ENCODE data around the gene BRAF. TPM values are rescaled to one million over a fixed set of nuclear protein-coding genes. Genes with fewer than 3 reads are reported as not detected.
"Not testable (repeated sequence)": the region's sequence is repeated elsewhere in the genome, so short reads cannot be mapped to it uniquely, and the experiment has no call there.

Gene BRAF
- total RNA-seq, 2 donors from 2014 or later: 45.7 to 46.7 TPM

DNA sequence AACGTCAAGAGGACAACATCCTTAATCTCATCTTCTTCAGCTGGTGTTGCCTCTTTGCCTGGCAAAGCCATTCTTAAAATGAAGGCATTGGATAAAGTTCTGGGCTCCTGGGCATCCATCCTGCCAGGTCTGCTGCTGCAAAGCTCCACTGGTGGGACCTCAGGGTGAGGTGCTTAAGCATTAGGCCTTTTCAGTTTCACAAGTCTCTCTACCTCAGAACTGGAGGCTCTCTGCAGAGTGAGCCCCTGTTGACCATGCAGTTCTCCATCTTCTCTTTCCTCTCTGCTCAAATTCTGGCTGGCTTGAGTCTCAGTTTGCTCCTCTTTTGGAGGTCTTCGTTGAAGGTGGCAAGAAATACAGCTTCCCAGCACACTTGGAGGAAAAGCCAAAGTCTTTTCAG, 42.7 kb upstream of the BRAF start:
- Histone ChIP-seq H3K27me3 (ENCODE audit: control insufficient read depth, insufficient read depth, low read length, poor library complexity, severe bottlenecking) (no peaks in the 10 kb centered on the region), H3K36me3 (ENCODE audit: control insufficient read depth, insufficient read depth, low read length) (no peaks in the 10 kb centered on the region), H3K9ac (ENCODE audit: extremely low read depth, low read length, poor library complexity, severe bottlenecking) (no peak overlapping the region), H3K9me3 (ENCODE audit: control insufficient read depth, low read length) (no peaks in the 10 kb centered on the region), H3K4me1 (ENCODE audit: control insufficient read depth, insufficient read depth, low read length) (no peaks in the 10 kb centered on the region), H3K4me3 (ENCODE audit: low read length) (no peak overlapping the region), H3K27ac (ENCODE audit: low read depth, low read length) (no peak overlapping the region)
- H3K27me3 Mint-ChIP-seq (ENCODE audit: insufficient read depth): no peaks in the 10 kb centered on the region
- 71 to 83% methylated on average over 2 of the region's 2 CpGs for WGBS, 2 experiments (ENCODE audit: insufficient coverage in 1 of 2, insufficient read length in 1 of 2)
- no peaks in the 10 kb centered on the region for H3K36me3 Mint-ChIP-seq (ENCODE audit: low read depth)
- no peak overlapping the region for H3K4me3 Mint-ChIP-seq
- no peaks in the 10 kb centered on the region for H3K4me1 Mint-ChIP-seq
- no peak overlapping the region for H3K27ac Mint-ChIP-seq
- H3K9me3 Mint-ChIP-seq: no peaks in the 10 kb centered on the region
- TF ChIP-seq, protein P1, sequence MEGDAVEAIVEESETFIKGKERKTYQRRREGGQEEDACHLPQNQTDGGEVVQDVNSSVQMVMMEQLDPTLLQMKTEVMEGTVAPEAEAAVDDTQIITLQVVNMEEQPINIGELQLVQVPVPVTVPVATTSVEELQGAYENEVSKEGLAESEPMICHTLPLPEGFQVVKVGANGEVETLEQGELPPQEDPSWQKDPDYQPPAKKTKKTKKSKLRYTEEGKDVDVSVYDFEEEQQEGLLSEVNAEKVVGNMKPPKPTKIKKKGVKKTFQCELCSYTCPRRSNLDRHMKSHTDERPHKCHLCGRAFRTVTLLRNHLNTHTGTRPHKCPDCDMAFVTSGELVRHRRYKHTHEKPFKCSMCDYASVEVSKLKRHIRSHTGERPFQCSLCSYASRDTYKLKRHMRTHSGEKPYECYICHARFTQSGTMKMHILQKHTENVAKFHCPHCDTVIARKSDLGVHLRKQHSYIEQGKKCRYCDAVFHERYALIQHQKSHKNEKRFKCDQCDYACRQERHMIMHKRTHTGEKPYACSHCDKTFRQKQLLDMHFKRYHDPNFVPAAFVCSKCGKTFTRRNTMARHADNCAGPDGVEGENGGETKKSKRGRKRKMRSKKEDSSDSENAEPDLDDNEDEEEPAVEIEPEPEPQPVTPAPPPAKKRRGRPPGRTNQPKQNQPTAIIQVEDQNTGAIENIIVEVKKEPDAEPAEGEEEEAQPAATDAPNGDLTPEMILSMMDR (conservative IDR thresholded peaks at IDR 0.05): no peak
- no peak for DNase-seq

DNA sequence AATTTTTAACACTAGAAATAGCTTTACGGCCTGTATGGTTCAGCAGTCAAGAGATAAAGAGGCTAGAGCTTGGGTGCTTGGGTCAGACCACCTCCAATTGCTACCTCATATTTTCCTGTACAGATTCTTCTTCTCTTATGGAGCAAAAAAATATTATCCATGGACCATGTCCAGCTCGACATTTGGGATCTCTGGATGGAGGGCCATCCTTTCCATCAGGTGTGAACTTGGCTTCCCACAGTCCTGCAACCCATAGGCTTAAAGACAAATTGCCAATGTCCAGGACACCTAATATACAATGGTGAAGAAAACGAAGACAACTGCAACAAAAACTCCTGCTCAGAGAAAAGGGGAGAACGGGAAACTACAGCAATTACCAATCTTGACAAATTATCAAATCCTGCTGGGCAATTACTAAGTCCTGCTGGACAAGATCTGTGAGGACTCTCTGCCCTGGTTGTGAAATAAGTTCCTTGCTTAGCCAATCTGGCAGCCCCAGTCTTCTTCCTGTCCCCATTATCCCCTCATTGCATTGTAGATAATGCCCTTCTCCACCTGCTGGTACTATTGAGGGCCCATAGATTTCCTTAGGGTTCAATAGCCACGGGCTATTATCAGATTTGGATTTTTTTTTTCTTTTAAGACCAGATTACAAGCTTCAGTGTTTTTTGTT, 42.0 kb upstream of the BRAF start:
- Mint-ChIP-seq H3K27ac (no peak overlapping the region), H3K4me1 (no peaks in the 10 kb centered on the region), H3K9me3 (peaks cover 1% of the 10 kb centered on the region), H3K36me3 (ENCODE audit: low read depth) (no peaks in the 10 kb centered on the region), H3K4me3 (no peak overlapping the region), H3K27me3 (ENCODE audit: insufficient read depth) (no peaks in the 10 kb centered on the region)
- TF ChIP-seq, protein P1 (conservative IDR thresholded peaks at IDR 0.05): peak; percentile 30
- no peaks in the 10 kb centered on the region for H3K36me3 ChIP-seq (ENCODE audit: control insufficient read depth, insufficient read depth, low read length)
- no peaks in the 10 kb centered on the region for H3K4me1 ChIP-seq (ENCODE audit: control insufficient read depth, insufficient read depth, low read length)
- no peak overlapping the region for H3K9ac ChIP-seq (ENCODE audit: extremely low read depth, low read length, poor library complexity, severe bottlenecking)
- no peaks in the 10 kb centered on the region for H3K27me3 ChIP-seq (ENCODE audit: control insufficient read depth, insufficient read depth, low read length, poor library complexity, severe bottlenecking)
- DNase-seq: no peak
- no peak overlapping the region for H3K4me3 ChIP-seq (ENCODE audit: low read length)
- 68 to 70% methylated on average over 3 to 5 of the region's 5 CpGs for WGBS, 2 experiments (ENCODE audit: insufficient coverage in 1 of 2, insufficient read length in 1 of 2)
- no peaks in the 10 kb centered on the region for H3K9me3 ChIP-seq (ENCODE audit: control insufficient read depth, low read length)
- H3K27ac ChIP-seq (ENCODE audit: low read depth, low read length): no peak overlapping the region

DNA sequence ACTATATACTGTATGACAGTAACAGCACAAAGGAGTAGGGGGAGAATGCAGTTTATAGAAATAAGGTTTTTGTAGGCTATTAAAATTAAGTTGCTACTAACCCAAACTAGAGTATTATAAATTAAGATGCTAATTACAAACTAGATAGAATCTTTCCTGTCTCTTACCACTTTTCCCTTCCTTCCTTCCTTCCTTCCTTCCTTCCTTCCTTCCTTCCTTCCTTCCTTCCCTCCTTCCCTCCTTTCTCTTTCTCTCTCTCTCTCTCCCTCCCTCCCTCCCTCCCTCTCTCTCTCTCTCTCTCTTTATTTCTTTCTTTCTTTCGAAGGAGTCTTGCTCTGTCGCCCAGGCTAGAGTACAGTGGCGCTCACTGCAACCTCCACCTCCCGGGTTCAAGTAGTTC, 36.4 kb upstream of the BRAF start:
- H3K4me3 Mint-ChIP-seq: no peak overlapping the region
- no peak overlapping the region for H3K9ac ChIP-seq (ENCODE audit: extremely low read depth, low read length, poor library complexity, severe bottlenecking)
- WGBS, 2 experiments (ENCODE audit: insufficient coverage in 1 of 2, insufficient read length in 1 of 2): 92 to 100% methylated on average over 2 to 4 of the region's 4 CpGs

DNA sequence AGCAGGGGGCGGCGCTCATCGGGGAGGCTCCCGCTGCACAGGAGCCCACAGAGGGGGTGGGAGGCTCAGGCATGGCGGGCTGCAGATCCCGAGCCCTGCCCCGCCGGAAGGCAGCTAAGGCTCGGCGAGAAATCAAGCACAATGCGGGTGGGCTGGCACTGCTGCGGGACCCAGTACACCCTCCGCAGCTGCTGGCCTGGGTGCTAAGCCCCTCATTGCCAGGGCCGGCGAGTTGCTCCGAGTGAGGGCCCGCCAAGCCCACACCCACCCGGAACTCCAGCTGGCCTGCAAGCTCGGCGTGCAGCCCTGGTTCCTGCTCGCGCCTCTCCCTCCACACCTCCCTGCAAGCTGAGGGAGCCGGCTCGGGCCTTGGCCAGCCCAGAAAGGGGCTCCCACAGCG, 32.3 kb upstream of the BRAF start:
- H3K9ac ChIP-seq (ENCODE audit: extremely low read depth, low read length, poor library complexity, severe bottlenecking); H3K27me3 Mint-ChIP-seq (ENCODE audit: insufficient read depth); H3K4me3 ChIP-seq (ENCODE audit: low read length); H3K36me3 ChIP-seq (ENCODE audit: control insufficient read depth, insufficient read depth, low read length); H3K27me3 ChIP-seq (ENCODE audit: control insufficient read depth, insufficient read depth, low read length, poor library complexity, severe bottlenecking); H3K27ac Mint-ChIP-seq; H3K4me3 Mint-ChIP-seq; H3K4me1 ChIP-seq (ENCODE audit: control insufficient read depth, insufficient read depth, low read length); H3K27ac ChIP-seq (ENCODE audit: low read depth, low read length); H3K4me1 Mint-ChIP-seq; H3K36me3 Mint-ChIP-seq (ENCODE audit: low read depth); DNase-seq: not testable (repeated sequence)
- WGBS, 2 experiments (ENCODE audit: insufficient coverage in 1 of 2, insufficient read length in 1 of 2): 95 to 98% methylated on average over 5 to 25 of the region's 25 CpGs
- peaks cover 12% of the 10 kb centered on the region for H3K9me3 ChIP-seq (ENCODE audit: control insufficient read depth, low read length)
- H3K9me3 Mint-ChIP-seq: peaks cover 23% of the 10 kb centered on the region

More for the DNA sequence above, 36.4 kb upstream of the BRAF start:
- no peak overlapping the region for H3K27ac Mint-ChIP-seq
- TF ChIP-seq, protein P1 (conservative IDR thresholded peaks at IDR 0.05): no peak
- Histone ChIP-seq H3K36me3 (ENCODE audit: control insufficient read depth, insufficient read depth, low read length) (no peaks in the 10 kb centered on the region), H3K27me3 (ENCODE audit: control insufficient read depth, insufficient read depth, low read length, poor library complexity, severe bottlenecking) (no peaks in the 10 kb centered on the region), H3K27ac (ENCODE audit: low read depth, low read length) (no peak overlapping the region), H3K9me3 (ENCODE audit: control insufficient read depth, low read length) (peaks cover 12% of the 10 kb centered on the region), H3K4me1 (ENCODE audit: control insufficient read depth, insufficient read depth, low read length) (no peaks in the 10 kb centered on the region), H3K4me3 (ENCODE audit: low read length) (no peak overlapping the region)
- no peaks in the 10 kb centered on the region for H3K4me1 Mint-ChIP-seq
- peaks cover 20% of the 10 kb centered on the region for H3K9me3 Mint-ChIP-seq
- H3K27me3 Mint-ChIP-seq (ENCODE audit: insufficient read depth): no peaks in the 10 kb centered on the region
- no peaks in the 10 kb centered on the region for H3K36me3 Mint-ChIP-seq (ENCODE audit: low read depth)
- no peak for DNase-seq

All from endodermal cell (in vitro differentiated cells).